HG02610 (cell line): ENCODE measurements around the gene SRSF10.

Experiments
- ATAC-seq: cut with Tn5 transposase; IDR thresholded peaks from one replicate; pipeline ENCODE4 v1.9.1; 2021; ENCODE audit warnings: mild to moderate bottlenecking, moderate library complexity; ENCODE audit not compliant: unreplicated experiment

The SRSF10 gene

DNA sequence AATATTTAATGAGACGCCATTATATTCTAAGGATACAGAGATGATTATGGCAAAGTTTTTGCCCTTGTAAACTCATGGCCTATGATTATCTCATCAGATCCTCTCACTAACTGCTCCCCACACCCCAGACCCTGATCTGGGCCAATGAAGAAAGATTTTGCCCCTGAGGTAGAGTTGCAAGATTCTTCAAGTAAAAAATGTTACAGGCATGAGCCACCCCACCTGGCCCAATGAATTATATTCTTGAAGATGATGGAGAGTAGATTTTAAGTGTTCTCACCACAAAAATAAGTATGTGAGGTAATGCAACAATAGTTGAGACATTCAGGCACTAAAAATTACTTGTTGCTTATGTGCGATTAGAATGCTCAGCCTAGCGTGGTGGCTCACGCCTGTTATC lies 65.2 kb downstream of the SRSF10 start:
- ATAC-seq = no peak
